Measurements from ENCODE around the gene ANK3. TPM values are rescaled to one million over a fixed set of nuclear protein-coding genes. Genes with fewer than 3 reads are reported as not detected.

ANK3 gene
- total and polyA plus RNA-seq, 7 donors: 11.6 to 170 (median 94.2) TPM

GRCh38 chr10:60410970-60411369, 21.3 kb upstream of the ANK3 start:
- 94 to 98% (median 95%) methylated on average over 3 of the region's 3 CpGs for WGBS, 3 donors
- Histone ChIP-seq H3K27ac (no peak overlapping the region), H3K9me3 (no peaks in the 10 kb centered on the region), H3K36me3 (ENCODE audit: insufficient read depth in 1 of 2, low read depth in 1 of 2) (no peaks in the 10 kb centered on the region), H3K27me3 (ENCODE audit: insufficient read depth in 3 of 3, low read length in 2 of 3) (no peaks in the 10 kb centered on the region), H3K4me1 (peaks cover 10% of the 10 kb centered on the region), H3K4me3 (no peak overlapping the region)
- ATAC-seq (no peak), DNase-seq (no peak)
- intact Hi-C loops (cut with DNase I): no loop called here
- TF ChIP-seq CTCF (IDR thresholded peaks at IDR 0.05): no peak

GRCh38 chr10:60409202-60409601, 19.5 kb upstream of the ANK3 start:
- 95 to 98% (median 98%) methylated on average over 2 of the region's 2 CpGs for WGBS, 3 donors
- no peak overlapping the region for H3K4me3 ChIP-seq
- peaks cover 9% of the 10 kb centered on the region for H3K4me1 ChIP-seq
- no peaks in the 10 kb centered on the region for H3K36me3 ChIP-seq (ENCODE audit: insufficient read depth in 1 of 2, low read depth in 1 of 2)
- H3K9me3 ChIP-seq: no peaks in the 10 kb centered on the region
- no peak for DNase-seq
- intact Hi-C loops (cut with DNase I): no loop called here
- TF ChIP-seq CTCF (IDR thresholded peaks at IDR 0.05): no peak
- ATAC-seq: no peak
- H3K27ac ChIP-seq: no peak overlapping the region
- H3K27me3 ChIP-seq (ENCODE audit: insufficient read depth in 3 of 3, low read length in 2 of 3): no peaks in the 10 kb centered on the region

GRCh38 chr10:60406182-60406581, 16.5 kb upstream of the ANK3 start:
- no peaks in the 10 kb centered on the region for H3K4me1 ChIP-seq
- intact Hi-C loops (cut with DNase I): no loop called here
- TF ChIP-seq CTCF (IDR thresholded peaks at IDR 0.05): no peak
- DNase-seq: no peak
- H3K4me3 ChIP-seq: no peak overlapping the region
- H3K36me3 ChIP-seq (ENCODE audit: insufficient read depth in 1 of 2, low read depth in 1 of 2): no peaks in the 10 kb centered on the region
- ATAC-seq: no peak
- no peak overlapping the region for H3K27ac ChIP-seq
- WGBS, 3 donors: 85 to 89% (median 85%) methylated on average over 3 of the region's 3 CpGs
- H3K27me3 ChIP-seq (ENCODE audit: insufficient read depth in 3 of 3, low read length in 2 of 3): no peaks in the 10 kb centered on the region
- H3K9me3 ChIP-seq: no peaks in the 10 kb centered on the region

GRCh38 chr10:60405172-60405571, 15.5 kb upstream of the ANK3 start:
- Histone ChIP-seq H3K4me3 (no peak overlapping the region), H3K4me1 (no peaks in the 10 kb centered on the region), H3K27ac (no peak overlapping the region), H3K36me3 (ENCODE audit: insufficient read depth in 1 of 2, low read depth in 1 of 2) (no peaks in the 10 kb centered on the region), H3K9me3 (no peaks in the 10 kb centered on the region), H3K27me3 (ENCODE audit: insufficient read depth in 3 of 3, low read length in 2 of 3) (no peaks in the 10 kb centered on the region)
- ATAC-seq (no peak), DNase-seq (no peak)
- no peak for TF ChIP-seq CTCF (IDR thresholded peaks at IDR 0.05)
- intact Hi-C loops (cut with DNase I): no loop called here

GRCh38 chr10:60403168-60403873, 13.6 kb upstream of the ANK3 start:
- ATAC-seq (no peak), DNase-seq (no peak)
- Histone ChIP-seq H3K9me3 (no peaks in the 10 kb centered on the region), H3K4me3 (no peak overlapping the region), H3K4me1 (peaks cover 8% of the 10 kb centered on the region), H3K27me3 (ENCODE audit: insufficient read depth in 3 of 3, low read length in 2 of 3) (no peaks in the 10 kb centered on the region), H3K36me3 (ENCODE audit: insufficient read depth in 1 of 2, low read depth in 1 of 2) (no peaks in the 10 kb centered on the region), H3K27ac (no peak overlapping the region)
- intact Hi-C loops (cut with DNase I): no loop called here
- TF ChIP-seq CTCF (IDR thresholded peaks at IDR 0.05): no peak
- 91 to 98% (median 92%) methylated on average over 8 of the region's 8 CpGs for WGBS, 3 donors

Data from psoas muscle (tissue), 8 donors.